ENCODE data around the gene PTGER4.
"Not testable (repeated sequence)": the region's sequence is repeated elsewhere in the genome, so short reads cannot be mapped to it uniquely, and the experiment has no call there.

Gene PTGER4

GRCh38 chr5:40691894-40692293 lies 12.2 kb downstream of the PTGER4 start:
- CTCF ChIA-PET: interaction anchor here (1.2 to 5.4 kb wide), 4 partner anchors 14 to 1121 kb away, joined by 3 to 67 read pairs (median 18); no protein-coding TSS in a partner anchor
- POLR2A ChIA-PET: no interaction called here
- DNase-seq (ENCODE audit: low read depth, low spot score): no peak
- no peak for TF ChIP-seq CTCF (IDR thresholded peaks at IDR 0.05; ENCODE audit: insufficient read depth, low read length, missing control alignments)
- H3K4me3 ChIP-seq (ENCODE audit: low read depth, low read length): no peak overlapping the region

- no peak overlapping the region for H3K4me3 ChIP-seq (ENCODE audit: low read depth, low read length)
- ChIA-PET POLR2A (no interaction called here), CTCF (interaction anchor here (1.6 kb wide), 1 partner anchor 9 kb away, joined by 4 read pairs; no protein-coding TSS in a partner anchor)
- no peak for DNase-seq (ENCODE audit: low read depth, low spot score)
- no peak for TF ChIP-seq CTCF (IDR thresholded peaks at IDR 0.05; ENCODE audit: insufficient read depth, low read length, missing control alignments)
Measured at GRCh38 chr5:40694433-40694832, 14.7 kb downstream of the PTGER4 start.

- TF ChIP-seq CTCF (IDR thresholded peaks at IDR 0.05; ENCODE audit: insufficient read depth, low read length, missing control alignments): no peak
- ChIA-PET POLR2A (no interaction called here), CTCF (no interaction called here)
- no peak overlapping the region for H3K4me3 ChIP-seq (ENCODE audit: low read depth, low read length)
- DNase-seq (ENCODE audit: low read depth, low spot score): no peak
Measured at GRCh38 chr5:40700116-40700782, 20.5 kb downstream of the PTGER4 start.

- POLR2A ChIA-PET; H3K4me3 ChIP-seq (ENCODE audit: low read depth, low read length); DNase-seq (ENCODE audit: low read depth, low spot score): not testable (repeated sequence)
- CTCF ChIA-PET: interaction anchor here (2.3 kb wide), 1 partner anchor 13 kb away, joined by 6 read pairs; no protein-coding TSS in a partner anchor
Measured at GRCh38 chr5:40702027-40702426, 22.3 kb downstream of the PTGER4 start.

- POLR2A ChIA-PET; DNase-seq (ENCODE audit: low read depth, low spot score); H3K4me3 ChIP-seq (ENCODE audit: low read depth, low read length): not testable (repeated sequence)
- CTCF ChIA-PET: interaction anchor here (1.0 to 2.4 kb wide), 4 partner anchors 9 to 30 kb away, joined by 3 to 7 read pairs (median 4); no protein-coding TSS in a partner anchor
Measured at GRCh38 chr5:40705484-40705883, 25.8 kb downstream of the PTGER4 start.

GRCh38 chr5:40710575-40710974 lies 30.9 kb downstream of the PTGER4 start:
- POLR2A ChIA-PET, CTCF ChIA-PET: not testable (repeated sequence)

GRCh38 chr5:40714001-40714400 lies 34.3 kb downstream of the PTGER4 start:
- ChIA-PET POLR2A (no interaction called here), CTCF (interaction anchor here (0.8 to 2.1 kb wide), 8 partner anchors 9 to 1136 kb away, joined by 3 to 10 read pairs (median 4); no protein-coding TSS in a partner anchor)
- TF ChIP-seq CTCF (IDR thresholded peaks at IDR 0.05; ENCODE audit: insufficient read depth, low read length, missing control alignments): no peak
- no peak for DNase-seq (ENCODE audit: low read depth, low spot score)
- no peak overlapping the region for H3K4me3 ChIP-seq (ENCODE audit: low read depth, low read length)

More at GRCh38 chr5:40710575-40710974, 30.9 kb downstream of the PTGER4 start:
- not testable (repeated sequence) for H3K4me3 ChIP-seq (ENCODE audit: low read depth, low read length); DNase-seq (ENCODE audit: low read depth, low spot score)

GRCh38 chr5:40716000-40716399 lies 36.3 kb downstream of the PTGER4 start:
- H3K4me3 ChIP-seq (ENCODE audit: low read depth, low read length): no peak overlapping the region
- ChIA-PET POLR2A (no interaction called here), CTCF (interaction anchor here (1.1 to 2.4 kb wide), 5 partner anchors 10 to 1002 kb away, joined by 4 to 7 read pairs (median 6); no protein-coding TSS in a partner anchor)
- no peak for DNase-seq (ENCODE audit: low read depth, low spot score)
- peak; percentile 6 for TF ChIP-seq CTCF (IDR thresholded peaks at IDR 0.05; ENCODE audit: insufficient read depth, low read length, missing control alignments)
